Left lung (tissue), 10 donors: Measurements from ENCODE around the gene PSME3IP1. TPM values are rescaled to one million over a fixed set of nuclear protein-coding genes. Genes with fewer than 3 reads are reported as not detected.

Experiments used
- ATAC-seq: fragments of 200-7000 bp; cut with Tn5 transposase; one replicate; pipeline ENCODE4 v1.9.1; 2020; ENCODE audit warnings: moderate library complexity
- DNase-seq, 4 donors: peaks; one replicate each; pipeline ENCODE4 v3.0.0-alpha.2; 2013 to 2020
- H3K27ac ChIP-seq, 2 donors: fragments of 200-600 bp; sonication (generic) in 1 of 2; one replicate each; pipeline versions ENCODE4 v1.5.0 to v1.8.0; 2020 to 2021
- H3K27me3 ChIP-seq, 2 donors: fragments of 200-600 bp; sonication (generic) in 1 of 2; one replicate each; pipeline versions ENCODE4 v1.5.0 to v1.8.0; 2020 to 2021
- H3K36me3 ChIP-seq, 2 donors: fragments of 200-600 bp; sonication (generic) in 1 of 2; one replicate each; pipeline versions ENCODE4 v1.5.0 to v1.8.0; 2020 to 2021
- H3K4me1 ChIP-seq, 2 donors: fragments of 200-600 bp; one replicate each; pipeline ENCODE4 v1.8.0; 2021
- H3K4me3 ChIP-seq, 2 donors: fragments of 200-600 bp; sonication (generic) in 1 of 2; one replicate each; pipeline versions ENCODE4 v1.5.0 to v1.8.0; 2020 to 2021; ENCODE audit warnings: mild to moderate bottlenecking in 1 of 2
- H3K9me3 ChIP-seq, 2 donors: fragments of 200-600 bp; sonication (generic) in 1 of 2; one replicate each; pipeline versions ENCODE4 v1.5.0 to v1.8.0; 2020 to 2021
- intact Hi-C, 2 donors: fragments of 100-400 bp; cut with DNase I; formaldehyde crosslinking; loops; one replicate each; pipeline versions ENCODE4 v1.11.2 to v1.14.2; 2022
- polyA plus RNA-seq, 6 donors: library from polyadenylated mRNA; unstranded; fragments of 120-200 nt; gene quantifications; one replicate each; pipeline ENCODE4 v1.2.1, GENCODE V29; 2013; ENCODE audit not compliant: insufficient read length in 6 of 6
- total RNA-seq, 2 donors: library from RNA; stranded (reverse); fragmentation: NEBNext Ultra II Directional; extraction: Animal tissue kit (Norgen Biotek cat#: 25700); gene quantifications; one replicate each; pipeline ENCODE4 v1.2.1, GENCODE V29; 2021
- TF ChIP-seq, protein P1 (sequence below), 2 donors: fragments of 200-600 bp; sonication (generic) in 1 of 2; IDR thresholded peaks; one replicate each; pipeline versions ENCODE4 v1.5.0 to v1.8.0; 2021; ENCODE audit warnings: antibody characterized with exemption in 2 of 2
- donor health status: DM: no; HTN: yes; CAD: no.
- donor health status: DM: no; HTN: no; CAD: no.

PSME3IP1 gene
- total and polyA plus RNA-seq, 8 donors, result 53.1 to 123 (median 104) TPM

DNA sequence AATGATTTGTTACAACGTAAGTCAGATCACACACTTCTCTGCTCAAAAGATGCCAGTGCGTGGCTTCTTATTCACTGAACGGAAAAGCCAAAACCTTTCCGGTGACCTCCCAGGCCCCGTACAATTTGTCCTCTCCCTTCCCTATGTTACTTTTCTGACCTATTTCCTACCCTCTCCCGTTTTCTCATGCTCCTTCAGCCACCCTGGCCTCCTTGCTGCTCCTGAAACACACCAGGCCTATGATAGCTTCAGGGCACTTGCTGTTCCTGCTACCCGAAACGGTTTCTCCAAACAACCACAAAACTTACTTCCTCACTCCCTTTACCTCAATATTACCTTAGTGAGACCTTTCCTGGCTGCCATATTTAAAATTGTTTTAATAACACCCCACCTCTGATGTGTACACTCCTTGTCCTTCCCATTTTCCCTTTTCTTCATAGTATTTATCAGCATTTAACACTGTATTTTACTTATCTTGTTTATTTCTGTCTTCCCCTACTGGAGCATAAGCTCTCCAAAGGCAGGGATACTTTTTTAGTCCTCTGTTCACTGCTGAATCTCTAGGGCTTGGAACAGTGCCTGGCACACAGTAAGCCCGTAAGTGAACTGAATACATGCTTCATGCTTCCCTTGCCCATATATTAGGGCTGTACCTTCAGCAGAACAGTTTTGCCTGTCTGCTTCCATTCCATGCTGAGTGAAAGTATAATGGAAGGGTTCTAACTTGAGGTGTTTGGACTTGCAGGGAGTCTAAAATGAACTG is 48.3 kb upstream of the PSME3IP1 start:
- no peak for DNase-seq
- intact Hi-C loops, result no loop called here
- Histone ChIP-seq H3K27me3 (no peaks in the 10 kb centered on the region), H3K27ac (no peak overlapping the region), H3K4me3 (no peak overlapping the region), H3K9me3 (no peaks in the 10 kb centered on the region), H3K4me1 (peaks cover 0 to 4% of the 10 kb centered on the region in 2 donors), H3K36me3 (peaks cover 5 to 93% of the 10 kb centered on the region in 2 donors)
- TF ChIP-seq, protein P1, sequence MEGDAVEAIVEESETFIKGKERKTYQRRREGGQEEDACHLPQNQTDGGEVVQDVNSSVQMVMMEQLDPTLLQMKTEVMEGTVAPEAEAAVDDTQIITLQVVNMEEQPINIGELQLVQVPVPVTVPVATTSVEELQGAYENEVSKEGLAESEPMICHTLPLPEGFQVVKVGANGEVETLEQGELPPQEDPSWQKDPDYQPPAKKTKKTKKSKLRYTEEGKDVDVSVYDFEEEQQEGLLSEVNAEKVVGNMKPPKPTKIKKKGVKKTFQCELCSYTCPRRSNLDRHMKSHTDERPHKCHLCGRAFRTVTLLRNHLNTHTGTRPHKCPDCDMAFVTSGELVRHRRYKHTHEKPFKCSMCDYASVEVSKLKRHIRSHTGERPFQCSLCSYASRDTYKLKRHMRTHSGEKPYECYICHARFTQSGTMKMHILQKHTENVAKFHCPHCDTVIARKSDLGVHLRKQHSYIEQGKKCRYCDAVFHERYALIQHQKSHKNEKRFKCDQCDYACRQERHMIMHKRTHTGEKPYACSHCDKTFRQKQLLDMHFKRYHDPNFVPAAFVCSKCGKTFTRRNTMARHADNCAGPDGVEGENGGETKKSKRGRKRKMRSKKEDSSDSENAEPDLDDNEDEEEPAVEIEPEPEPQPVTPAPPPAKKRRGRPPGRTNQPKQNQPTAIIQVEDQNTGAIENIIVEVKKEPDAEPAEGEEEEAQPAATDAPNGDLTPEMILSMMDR (IDR thresholded peaks at IDR 0.05), result no peak
- no peak for ATAC-seq

DNA sequence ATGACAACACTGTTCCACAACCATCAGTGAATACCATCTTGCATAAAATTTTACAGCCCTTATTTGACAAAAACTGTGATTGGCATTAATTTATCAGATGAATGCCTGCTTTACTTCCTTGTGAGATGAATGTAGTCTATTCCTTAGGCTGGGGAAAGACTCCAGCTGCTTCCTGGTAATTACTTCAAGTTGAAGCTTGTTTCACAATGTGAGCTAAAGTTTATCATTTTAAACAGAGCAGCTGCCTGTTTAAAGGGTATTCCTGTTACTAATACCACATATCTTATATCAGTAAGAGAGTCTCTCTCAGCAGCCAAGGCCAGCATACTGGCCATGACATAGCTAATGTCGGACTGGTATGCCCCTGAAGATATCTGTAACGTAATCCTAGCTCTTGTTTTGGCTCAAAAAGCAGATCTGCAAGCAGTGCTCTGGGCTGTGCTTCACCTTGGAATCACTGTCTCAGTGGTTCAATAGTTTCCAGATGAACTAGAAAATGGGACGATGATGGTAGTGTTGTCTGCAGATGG is 46.0 kb upstream of the PSME3IP1 start:
- Histone ChIP-seq H3K36me3 (peaks cover 5 to 91% of the 10 kb centered on the region in 2 donors), H3K9me3 (no peaks in the 10 kb centered on the region), H3K4me1 (peaks cover 0 to 4% of the 10 kb centered on the region in 2 donors), H3K4me3 (no peak overlapping the region), H3K27ac (no peak overlapping the region), H3K27me3 (no peaks in the 10 kb centered on the region)
- no peak for ATAC-seq
- TF ChIP-seq, protein P1 (IDR thresholded peaks at IDR 0.05), result no peak
- intact Hi-C loops, result no loop called here
- DNase-seq, result no peak

DNA sequence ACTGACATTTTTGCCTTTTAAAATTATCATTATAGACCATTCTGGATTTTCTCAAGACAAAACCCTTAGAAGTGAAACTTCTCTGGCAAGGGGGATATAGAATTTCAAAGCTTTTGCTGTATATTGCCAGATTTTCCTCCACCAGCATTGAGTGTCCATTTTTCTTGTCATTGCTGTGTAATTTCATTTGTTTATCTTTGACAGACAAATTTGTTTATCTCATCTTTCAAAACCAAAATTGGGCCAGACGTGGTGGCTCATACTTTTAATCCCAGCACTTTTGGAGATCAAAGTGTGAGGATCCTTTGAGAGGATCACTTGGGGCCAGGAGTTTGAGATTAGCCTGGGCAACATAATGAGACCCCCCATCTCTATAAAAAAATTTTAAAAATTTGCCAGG is 43.2 kb upstream of the PSME3IP1 start:
- no peaks in the 10 kb centered on the region for H3K4me1 ChIP-seq
- H3K27ac ChIP-seq, result no peak overlapping the region
- DNase-seq, result no peak
- TF ChIP-seq, protein P1 (IDR thresholded peaks at IDR 0.05), result no peak
- intact Hi-C loops, result no loop called here
- no peak overlapping the region for H3K4me3 ChIP-seq
- H3K27me3 ChIP-seq, result no peaks in the 10 kb centered on the region
- H3K36me3 ChIP-seq, result peaks cover 5 to 99% of the 10 kb centered on the region in 2 donors
- ATAC-seq, result no peak
- no peaks in the 10 kb centered on the region for H3K9me3 ChIP-seq

DNA sequence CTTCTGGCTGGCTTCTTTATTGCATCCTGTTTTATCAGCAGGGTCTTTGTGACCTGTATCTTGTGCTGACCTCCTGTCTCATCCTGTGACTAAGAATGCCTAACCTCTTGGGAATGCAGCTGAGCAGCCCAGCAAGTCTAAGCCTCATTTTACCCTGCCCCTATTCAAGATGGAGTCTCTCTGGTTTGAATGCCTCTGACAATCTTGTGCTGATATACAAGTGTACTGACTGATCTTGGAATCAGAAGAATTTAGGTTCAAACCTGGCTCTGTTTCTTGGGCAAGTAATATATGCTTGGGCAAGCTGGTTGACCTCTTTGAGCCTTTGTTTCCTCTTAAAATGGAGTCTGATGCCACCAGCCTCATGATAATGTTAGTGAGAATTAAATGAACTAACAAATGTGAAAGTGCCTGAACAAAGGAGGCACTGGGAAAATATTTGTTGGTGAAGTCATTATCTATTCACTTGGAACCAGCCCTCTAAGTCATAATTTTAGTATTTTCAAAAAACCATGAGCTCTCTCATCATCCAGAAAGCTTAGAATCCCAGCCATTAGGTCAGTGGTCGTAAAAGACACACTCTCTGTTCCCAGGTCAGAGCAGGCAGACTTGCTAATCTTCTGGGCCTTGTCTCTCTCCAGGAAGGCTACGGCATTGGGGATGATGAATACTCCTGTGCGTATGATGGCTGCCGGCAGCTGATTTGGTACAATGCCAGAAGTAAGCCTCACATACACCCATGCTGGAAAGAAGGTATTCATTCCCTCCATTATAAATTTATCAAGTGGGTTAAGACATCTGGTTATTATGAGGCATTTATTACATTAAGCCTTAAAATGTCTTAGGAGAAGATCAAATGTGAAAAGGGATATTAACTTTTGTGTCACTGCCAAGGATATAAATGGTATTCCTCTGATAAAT is 41.1 kb upstream of the PSME3IP1 start:
- intact Hi-C loops, result no loop called here
- ATAC-seq, result no peak
- Histone ChIP-seq H3K27ac (no peak overlapping the region), H3K27me3 (no peaks in the 10 kb centered on the region), H3K9me3 (no peaks in the 10 kb centered on the region), H3K4me3 (no peak overlapping the region), H3K4me1 (no peaks in the 10 kb centered on the region), H3K36me3 (peaks cover 5 to 99% of the 10 kb centered on the region in 2 donors)
- TF ChIP-seq, protein P1 (IDR thresholded peaks at IDR 0.05), result no peak
- no peak for DNase-seq

DNA sequence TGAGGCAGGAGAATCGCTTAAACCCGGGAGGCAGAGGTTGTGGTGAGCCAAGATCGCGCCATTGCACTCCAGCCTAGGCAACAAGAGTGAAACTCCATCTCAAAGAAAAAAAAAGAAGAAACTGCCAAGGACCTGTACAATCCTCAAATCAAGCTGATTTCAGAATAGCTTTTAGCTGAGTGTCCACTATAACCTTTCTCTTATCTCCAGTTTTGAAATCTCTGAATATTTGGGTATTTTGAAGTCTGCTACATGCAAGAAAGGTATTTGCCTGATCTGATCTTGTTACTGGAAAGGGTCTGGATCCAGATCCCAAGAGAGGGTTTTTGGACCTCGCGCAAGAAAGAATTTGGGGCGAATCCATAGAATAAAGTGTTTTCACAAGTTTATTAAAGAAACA is 40.1 kb upstream of the PSME3IP1 start:
- ATAC-seq (no peak), DNase-seq (no peak)
- TF ChIP-seq, protein P1 (IDR thresholded peaks at IDR 0.05), result no peak
- intact Hi-C loops, result no loop called here
- Histone ChIP-seq H3K4me3 (no peak overlapping the region), H3K9me3 (no peaks in the 10 kb centered on the region), H3K4me1 (no peaks in the 10 kb centered on the region), H3K27ac (no peak overlapping the region), H3K27me3 (no peaks in the 10 kb centered on the region), H3K36me3 (peaks cover 0 to 99% of the 10 kb centered on the region in 2 donors)
